Measurements from ENCODE around the gene NCOA3. TPM values are rescaled to one million over a fixed set of nuclear protein-coding genes. Genes with fewer than 3 reads are reported as not detected.

Gene NCOA3
- total RNA-seq, 1 experiment from 2014 or later, result 25.9 TPM

GRCh38 chr20:47489448-47489872 lies 12.2 kb upstream of the NCOA3 start:
- no peaks in the 10 kb centered on the region for H3K9me3 ChIP-seq (ENCODE audit: control insufficient read depth in 1 of 2, insufficient read depth in 1 of 2, low read depth in 1 of 2, low read length in 2 of 2)
- H3K79me2 ChIP-seq (ENCODE audit: insufficient read depth, low read length), result no peaks in the 10 kb centered on the region
- no peaks in the 10 kb centered on the region for H3K27me3 ChIP-seq (ENCODE audit: insufficient read depth, low read length)
- H3K27ac ChIP-seq (ENCODE audit: low read depth, low read length), result no peak overlapping the region
- TF ChIP-seq TCF7L2 (IDR thresholded peaks at IDR 0.05; ENCODE audit: borderline replicate concordance, extremely low read depth, insufficient read depth, insufficient read length), result no peak
- TF ChIP-seq SIN3A (IDR thresholded peaks at IDR 0.05; ENCODE audit: low read depth), result no peak
- TF ChIP-seq POLR2AphosphoS5 (IDR thresholded peaks at IDR 0.05; ENCODE audit: low read depth, low read length), result no peak
- no peak for TF ChIP-seq ATF3 (IDR thresholded peaks at IDR 0.05)
- no peak for TF ChIP-seq ELF1 (IDR thresholded peaks at IDR 0.05; ENCODE audit: borderline replicate concordance, low read depth)
- TF ChIP-seq ZNF274 (IDR thresholded peaks at IDR 0.05; ENCODE audit: low read depth, low read length), result no peak
- TF ChIP-seq REST (IDR thresholded peaks at IDR 0.05; ENCODE audit: low read depth), result no peak
- no peak for TF ChIP-seq EZH2phosphoT487 (IDR thresholded peaks at IDR 0.05; ENCODE audit: borderline replicate concordance)
- TF ChIP-seq RAD21 (IDR thresholded peaks at IDR 0.05; ENCODE audit: low read depth), result no peak
- TF ChIP-seq ZFX (IDR thresholded peaks at IDR 0.05), result no peak
- no peak for TF ChIP-seq CEBPB (IDR thresholded peaks at IDR 0.05; ENCODE audit: low read depth)
- TF ChIP-seq CTCF (IDR thresholded peaks at IDR 0.05 in 2 of 3, conservative IDR thresholded peaks at IDR 0.05 in 1 of 3; ENCODE audit: borderline replicate concordance in 1 of 3, insufficient read depth in 1 of 3, low read depth in 2 of 3, low read length in 2 of 3), result no peak
- TF ChIP-seq SP1 (IDR thresholded peaks at IDR 0.05; ENCODE audit: low read depth), result no peak
- no peak for TF ChIP-seq ZBTB33 (IDR thresholded peaks at IDR 0.05; ENCODE audit: extremely low read depth, insufficient replicate concordance, low read length)
- no peak for TF ChIP-seq SRF (IDR thresholded peaks at IDR 0.05; ENCODE audit: low read depth)
- no peak for TF ChIP-seq CBX3 (IDR thresholded peaks at IDR 0.05; ENCODE audit: low read depth)
- TF ChIP-seq FOSL1 (IDR thresholded peaks at IDR 0.05; ENCODE audit: low read depth), result no peak
- TF ChIP-seq MAX (IDR thresholded peaks at IDR 0.05), result no peak
- no peak for TF ChIP-seq EZH2 (IDR thresholded peaks at IDR 0.05)
- ChIA-PET CTCF (no interaction called here), RAD21 (ENCODE audit: low non-redundant PET in 1 of 2, low total read pairs in 2 of 2, uncharacterized antibody in 2 of 2, unreplicated experiment in 2 of 2) (no interaction called here), POLR2A (no interaction called here)
- H2AFZ ChIP-seq (ENCODE audit: low read depth, low read length, poor library complexity, severe bottlenecking), result no peak overlapping the region
- ATAC-seq (no peak), DNase-seq (ENCODE audit: low read depth, low spot score) (no peak)
- no peak overlapping the region for H3K9ac ChIP-seq (ENCODE audit: low read length)
- no peaks in the 10 kb centered on the region for H4K20me1 ChIP-seq (ENCODE audit: insufficient read depth)
- H3K4me1 ChIP-seq (ENCODE audit: control insufficient read depth in 1 of 2, insufficient read depth in 2 of 2, low read length in 2 of 2), result peaks cover 16 to 23% of the 10 kb centered on the region in 2 experiments
- H3K4me2 ChIP-seq (ENCODE audit: low read length), result no peak overlapping the region
- no peaks in the 10 kb centered on the region for H3K9me2 ChIP-seq (ENCODE audit: insufficient read depth)
- intact Hi-C loops (cut with micrococcal nuclease), result no loop called here
- no peaks in the 10 kb centered on the region for H3K36me3 ChIP-seq (ENCODE audit: control insufficient read depth in 1 of 2, insufficient read depth in 2 of 2, low read length in 2 of 2)
- BruUV-seq (replicated peaks), result no TSS peak
- no peak overlapping the region for H3K4me3 ChIP-seq (replicated peaks in 1 of 2; ENCODE audit: low read depth in 1 of 2, low read length in 2 of 2)

Measured in HCT116 (cell line).